Trophoblast cell (in vitro differentiated cells and primary cell): ENCODE data around the gene FARP2.
A peak's percentile ranks its signal among the peaks of the same experiment; 100 is the strongest.

ENCODE experiments used
- DNase-seq, 2 donors: peaks; one replicate each; pipeline ENCODE4 v3.0.0-alpha.2; 2016
- H2AFZ ChIP-seq: 2 replicates; pipeline ENCODE4 v1.6.1; 2013; ENCODE audit warnings: low read length, moderate library complexity, mild to moderate bottlenecking; ENCODE audit not compliant: insufficient read depth, poor library complexity
- H2AK5ac ChIP-seq: 2 replicates; pipeline ENCODE4 v1.6.1; 2013; ENCODE audit warnings: mild to moderate bottlenecking, low read length
- H2BK120ac ChIP-seq: 2 replicates; pipeline ENCODE4 v1.6.1; 2013; ENCODE audit warnings: low read length, mild to moderate bottlenecking, moderate library complexity; ENCODE audit not compliant: insufficient read depth, poor library complexity
- H2BK12ac ChIP-seq: 2 replicates; pipeline ENCODE4 v1.6.1; 2013; ENCODE audit warnings: mild to moderate bottlenecking, low read length, moderate library complexity
- H2BK5ac ChIP-seq: 2 replicates; pipeline ENCODE4 v1.6.1; 2013; ENCODE audit warnings: low read length, low read depth, moderate library complexity, mild to moderate bottlenecking; ENCODE audit not compliant: poor library complexity
- H3K14ac ChIP-seq: 2 replicates; pipeline ENCODE4 v1.6.1; 2013; ENCODE audit warnings: mild to moderate bottlenecking, low read length
- H3K18ac ChIP-seq: 2 replicates; pipeline ENCODE4 v1.6.1; 2013; ENCODE audit warnings: mild to moderate bottlenecking, low read length
- H3K23ac ChIP-seq: 2 replicates; pipeline ENCODE4 v1.6.1; 2013; ENCODE audit warnings: low read length
- H3K27ac ChIP-seq: 2 replicates; pipeline ENCODE4 v1.5.1; 2013; ENCODE audit warnings: low read depth, mild to moderate bottlenecking, inconsistent platforms, low read length, moderate library complexity
- H3K27me3 ChIP-seq: 2 replicates; pipeline ENCODE4 v1.6.1; 2013; ENCODE audit warnings: inconsistent platforms, mild to moderate bottlenecking, low read length, moderate library complexity; ENCODE audit not compliant: insufficient read depth
- H3K36me3 ChIP-seq, 2 experiments: 1 replicate in 1 of 2; 2 replicates in 1 of 2; pipeline ENCODE4 v1.6.1; 2013; ENCODE audit warnings: low read length in 2 of 2, mild to moderate bottlenecking in 2 of 2, moderate library complexity in 1 of 2; ENCODE audit not compliant: insufficient read depth in 2 of 2, control insufficient read depth in 1 of 2
- H3K4ac ChIP-seq: 2 replicates; pipeline ENCODE4 v1.6.1; 2013; ENCODE audit warnings: low read depth, mild to moderate bottlenecking, low read length, moderate library complexity
- H3K4me1 ChIP-seq, 2 experiments: 1 replicate in 1 of 2; 2 replicates in 1 of 2; pipeline ENCODE4 v1.6.1; 2013; ENCODE audit warnings: low read length in 2 of 2, mild to moderate bottlenecking in 2 of 2, moderate library complexity in 1 of 2; ENCODE audit not compliant: insufficient read depth in 2 of 2, control insufficient read depth in 1 of 2
- H3K4me2 ChIP-seq: 2 replicates; pipeline ENCODE4 v1.6.1; 2013; ENCODE audit warnings: inconsistent platforms, mild to moderate bottlenecking, low read length, moderate library complexity
- H3K4me3 ChIP-seq: 2 replicates; pipeline ENCODE4 v1.5.1; 2013; ENCODE audit warnings: mild to moderate bottlenecking, low read depth, low read length, inconsistent platforms
- H3K79me1 ChIP-seq: one replicate; pipeline ENCODE4 v1.6.1; 2013; ENCODE audit warnings: low read length
- H3K79me2 ChIP-seq: 2 replicates; pipeline ENCODE4 v1.6.1; 2013; ENCODE audit warnings: low read length, mild to moderate bottlenecking; ENCODE audit not compliant: control insufficient read depth, insufficient read depth, poor library complexity
- H3K9ac ChIP-seq: 2 replicates; pipeline ENCODE4 v1.6.1; 2013; ENCODE audit warnings: mild to moderate bottlenecking, low read length
- H3K9me3 ChIP-seq: 2 replicates; pipeline ENCODE4 v1.6.1; 2013; ENCODE audit warnings: low read depth, mild to moderate bottlenecking, control low read depth, inconsistent platforms, low read length; ENCODE audit not compliant: insufficient read depth
- H4K12ac ChIP-seq: 2 replicates; pipeline ENCODE4 v1.6.1; 2013; ENCODE audit warnings: low read depth, mild to moderate bottlenecking, low read length, moderate library complexity
- H4K8ac ChIP-seq: 2 replicates; pipeline ENCODE4 v1.6.1; 2013; ENCODE audit warnings: low read depth, mild to moderate bottlenecking, low read length, moderate library complexity
- H4K91ac ChIP-seq: one replicate; pipeline ENCODE4 v1.6.1; 2013; ENCODE audit warnings: low read depth, mild to moderate bottlenecking, low read length, moderate library complexity
- WGBS: extraction: QIAGEN DNeasy Blood & Tissue Kit; methylation state at CpG from one replicate; pipeline ENCODE4 v1.1.7; 2013; ENCODE audit warnings: missing lambda C conversion rate; ENCODE audit not compliant: insufficient read length, insufficient coverage; ENCODE audit errors: extremely low coverage; 5-methylcytosine and 5-hydroxymethylcytosine counted together

FARP2 gene

GRCh38 chr2:241467777-241468475 lies 111.8 kb downstream of the FARP2 start:
- no peak overlapping the region for H3K4ac ChIP-seq
- no peaks in the 10 kb centered on the region for H3K27me3 ChIP-seq
- H3K79me2 ChIP-seq, result no peaks in the 10 kb centered on the region
- WGBS, result no CpG with 5 or more reads among the region's 23 CpGs
- H3K79me1 ChIP-seq, result no peaks in the 10 kb centered on the region
- no peak overlapping the region for H3K23ac ChIP-seq
- peak overlapping the region; percentile 2 for H3K4me3 ChIP-seq
- no peak overlapping the region for H2BK5ac ChIP-seq
- peaks cover 0 to 3% of the 10 kb centered on the region in 2 experiments for H3K36me3 ChIP-seq
- no peak overlapping the region for H2AK5ac ChIP-seq
- H4K91ac ChIP-seq, result no peak overlapping the region
- H2BK12ac ChIP-seq, result no peak overlapping the region
- H3K9me3 ChIP-seq, result peaks cover 4% of the 10 kb centered on the region
- DNase-seq, result peak in 1 of 2 donors; percentile 5
- H2AFZ ChIP-seq, result no peak overlapping the region
- no peak overlapping the region for H4K12ac ChIP-seq
- H3K14ac ChIP-seq, result no peak overlapping the region
- H3K27ac ChIP-seq, result no peak overlapping the region
- no peak overlapping the region for H2BK120ac ChIP-seq
- H3K18ac ChIP-seq, result no peak overlapping the region
- H4K8ac ChIP-seq, result no peak overlapping the region
- H3K9ac ChIP-seq, result no peak overlapping the region
- no peaks in the 10 kb centered on the region for H3K4me1 ChIP-seq
- H3K4me2 ChIP-seq, result no peak overlapping the region

- Histone ChIP-seq H3K4me2 (no peak overlapping the region), H4K8ac (no peak overlapping the region), H4K12ac (no peak overlapping the region), H3K36me3 (peaks cover 0 to 3% of the 10 kb centered on the region in 2 experiments), H3K4me1 (no peaks in the 10 kb centered on the region), H2AK5ac (no peak overlapping the region), H2BK12ac (no peak overlapping the region), H3K79me2 (no peaks in the 10 kb centered on the region), H3K27ac (no peak overlapping the region), H3K14ac (no peak overlapping the region), H3K23ac (no peak overlapping the region), H3K9ac (no peak overlapping the region), H3K18ac (no peak overlapping the region), H3K4ac (no peak overlapping the region), H2AFZ (no peak overlapping the region), H2BK120ac (no peak overlapping the region), H3K27me3 (no peaks in the 10 kb centered on the region), H4K91ac (no peak overlapping the region), H3K4me3 (peak overlapping the region; percentile 2), H3K79me1 (no peaks in the 10 kb centered on the region), H3K9me3 (peaks cover 5% of the 10 kb centered on the region), H2BK5ac (no peak overlapping the region)
- no CpG with 5 or more reads among the region's 2 CpGs for WGBS
- no peak for DNase-seq
Observed at GRCh38 chr2:241468476-241468781, 112.3 kb downstream of the FARP2 start.

- no peak overlapping the region for H4K12ac ChIP-seq
- peaks cover 6% of the 10 kb centered on the region for H3K9me3 ChIP-seq
- H3K4me3 ChIP-seq, result no peak overlapping the region
- DNase-seq, result peak in 1 of 2 donors; percentile 4
- no peak overlapping the region for H2BK5ac ChIP-seq
- no peak overlapping the region for H2BK120ac ChIP-seq
- peaks cover 0 to 3% of the 10 kb centered on the region in 2 experiments for H3K36me3 ChIP-seq
- no peak overlapping the region for H2AFZ ChIP-seq
- H2AK5ac ChIP-seq, result no peak overlapping the region
- no peak overlapping the region for H3K4ac ChIP-seq
- no CpG with 5 or more reads among the region's 2 CpGs for WGBS
- no peak overlapping the region for H3K4me2 ChIP-seq
- H2BK12ac ChIP-seq, result no peak overlapping the region
- H3K18ac ChIP-seq, result no peak overlapping the region
- H3K9ac ChIP-seq, result no peak overlapping the region
- no peak overlapping the region for H3K14ac ChIP-seq
- H4K8ac ChIP-seq, result no peak overlapping the region
- H3K27ac ChIP-seq, result no peak overlapping the region
- H3K23ac ChIP-seq, result no peak overlapping the region
- no peaks in the 10 kb centered on the region for H3K27me3 ChIP-seq
- H3K4me1 ChIP-seq, result no peaks in the 10 kb centered on the region
- no peaks in the 10 kb centered on the region for H3K79me2 ChIP-seq
- H3K79me1 ChIP-seq, result no peaks in the 10 kb centered on the region
- H4K91ac ChIP-seq, result no peak overlapping the region
Observed at GRCh38 chr2:241469746-241470145, 113.7 kb downstream of the FARP2 start.

DNA sequence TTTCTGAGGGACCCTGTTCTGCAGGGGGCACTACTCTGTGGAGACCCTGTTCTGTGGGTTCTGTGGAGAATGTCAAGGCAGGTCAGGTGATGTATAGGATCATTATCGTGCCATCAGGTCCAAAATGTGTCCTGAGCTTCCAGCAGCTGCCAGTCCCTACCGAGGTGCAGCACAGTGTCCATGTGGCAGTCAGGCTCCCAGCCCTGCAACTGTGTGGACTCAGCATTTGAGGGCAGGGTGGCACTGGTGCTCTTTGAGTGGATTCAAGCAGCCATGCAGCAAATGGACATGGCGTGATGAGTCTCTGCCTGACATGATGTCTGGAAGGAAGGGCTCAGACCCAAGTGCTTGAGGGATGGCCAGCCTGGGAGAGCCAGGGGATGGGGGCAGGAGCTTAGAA lies 117.3 kb downstream of the FARP2 start:
- Histone ChIP-seq H2AK5ac (no peak overlapping the region), H3K4ac (no peak overlapping the region), H3K27me3 (no peaks in the 10 kb centered on the region), H4K91ac (no peak overlapping the region), H2BK120ac (no peak overlapping the region), H4K8ac (no peak overlapping the region), H2BK12ac (no peak overlapping the region), H3K79me1 (no peaks in the 10 kb centered on the region), H2AFZ (no peak overlapping the region), H3K18ac (no peak overlapping the region), H4K12ac (no peak overlapping the region), H3K9me3 (peaks cover 2% of the 10 kb centered on the region), H3K36me3 (peaks cover 0 to 1% of the 10 kb centered on the region in 2 experiments), H3K79me2 (no peaks in the 10 kb centered on the region), H3K4me3 (no peak overlapping the region), H3K4me2 (no peak overlapping the region), H3K27ac (no peak overlapping the region), H2BK5ac (no peak overlapping the region), H3K23ac (no peak overlapping the region), H3K9ac (no peak overlapping the region), H3K14ac (no peak overlapping the region), H3K4me1 (no peaks in the 10 kb centered on the region)
- no peak for DNase-seq
- WGBS, result no CpG with 5 or more reads among the region's 3 CpGs
